H4 (cell line): ENCODE data around the gene FMOD. TPM values are rescaled to one million over a fixed set of nuclear protein-coding genes. Genes with fewer than 3 reads are reported as not detected.

Experiments
- DNase-seq: peaks from one replicate; pipeline ENCODE4 v3.0.0-alpha.2; 2015; ENCODE audit warnings: low spot score
- total RNA-seq: library from RNA; depleted of rRNA; stranded (reverse); fragments of >200 nt; shearing (Covaris generic); gene quantifications from 2 replicates; pipeline ENCODE4 v1.2.3, GENCODE V29; 2014

FMOD gene
- total RNA-seq, 1 experiment from 2014 or later = 0.10 TPM

- peak; percentile 23 for DNase-seq
Measured at GRCh38 chr1:203361945-203362719, 11.2 kb upstream of the FMOD start.

- no peak for DNase-seq
Measured at GRCh38 chr1:203360547-203361185, 9.7 kb upstream of the FMOD start.

GRCh38 chr1:203359010-203359571, 8.2 kb upstream of the FMOD start:
- DNase-seq = no peak

- peak; percentile 67 for DNase-seq
Measured at GRCh38 chr1:203354246-203354645, 3.3 kb upstream of the FMOD start.

- no peak for DNase-seq
Measured at GRCh38 chr1:203353486-203353885, 2.6 kb upstream of the FMOD start.

GRCh38 chr1:203349773-203350524, 973 bp downstream of the FMOD start:
- no peak for DNase-seq

- DNase-seq = no peak
Measured at GRCh38 chr1:203349166-203349565, 1.8 kb downstream of the FMOD start.

- no peak for DNase-seq
Measured at GRCh38 chr1:203346769-203347102, 4.2 kb downstream of the FMOD start.

GRCh38 chr1:203346060-203346768, 4.7 kb downstream of the FMOD start:
- DNase-seq = no peak

- DNase-seq = no peak
Measured at GRCh38 chr1:203343956-203344754, 6.8 kb downstream of the FMOD start.

GRCh38 chr1:203342192-203342940, 8.6 kb downstream of the FMOD start:
- peak; percentile 50 for DNase-seq

- peak; percentile 78 for DNase-seq
Measured at GRCh38 chr1:203340112-203340790, 10.7 kb downstream of the FMOD start.

- DNase-seq = peak; percentile 58
Measured at GRCh38 chr1:203338335-203339036, 12.4 kb downstream of the FMOD start.

GRCh38 chr1:203336097-203336496, 14.8 kb downstream of the FMOD start:
- DNase-seq = no peak

GRCh38 chr1:203335503-203335902, 15.4 kb downstream of the FMOD start:
- no peak for DNase-seq

GRCh38 chr1:203331224-203331623, 19.7 kb downstream of the FMOD start:
- DNase-seq = no peak

- no peak for DNase-seq
Measured at GRCh38 chr1:203328714-203329122, 22.2 kb downstream of the FMOD start.

- DNase-seq = peak; percentile 25
Measured at GRCh38 chr1:203327684-203328457, 23.1 kb downstream of the FMOD start.
